Measurements from ENCODE around the gene POLR1A.

POLR1A gene

DNA sequence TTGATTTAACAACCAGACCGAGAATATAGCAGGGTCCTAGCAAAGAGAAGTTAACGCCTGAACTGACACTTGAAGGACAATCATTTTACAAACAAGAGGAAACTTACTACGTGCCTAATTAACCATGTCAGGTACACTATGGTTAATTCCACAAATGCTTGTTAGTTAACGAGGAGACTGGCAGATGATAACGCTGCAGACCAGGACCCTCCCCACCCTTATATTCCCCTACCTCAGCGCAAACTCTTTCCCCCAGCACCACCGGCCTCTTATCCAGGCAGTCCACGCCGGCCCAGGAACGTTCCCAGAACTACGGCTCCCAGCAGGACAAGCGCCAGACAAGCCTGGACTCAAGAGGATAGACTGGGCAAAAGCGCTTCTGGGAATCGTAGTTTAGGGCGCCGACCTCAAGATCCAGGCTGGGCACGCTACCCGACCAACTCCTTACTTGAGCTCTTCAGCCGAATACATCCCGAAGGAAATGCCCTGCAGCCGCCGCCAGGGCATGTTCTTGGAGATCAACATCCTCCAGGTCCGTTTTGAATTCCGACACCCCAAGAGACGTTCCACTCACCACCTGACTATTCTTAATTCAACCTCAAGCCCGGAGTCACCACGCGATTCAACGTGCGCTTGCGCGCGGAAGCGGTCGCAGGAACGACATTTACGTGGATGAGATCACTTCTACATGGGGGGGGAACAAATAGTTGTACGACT, at the start of gene POLR1A:
TSS of gene POLR1A (minus strand) at position 635 of the 717 bp plus-strand sequence. CDS start at position 525, 110 bp downstream.
- peak; percentile 87 to 92 for DNase-seq

DNA sequence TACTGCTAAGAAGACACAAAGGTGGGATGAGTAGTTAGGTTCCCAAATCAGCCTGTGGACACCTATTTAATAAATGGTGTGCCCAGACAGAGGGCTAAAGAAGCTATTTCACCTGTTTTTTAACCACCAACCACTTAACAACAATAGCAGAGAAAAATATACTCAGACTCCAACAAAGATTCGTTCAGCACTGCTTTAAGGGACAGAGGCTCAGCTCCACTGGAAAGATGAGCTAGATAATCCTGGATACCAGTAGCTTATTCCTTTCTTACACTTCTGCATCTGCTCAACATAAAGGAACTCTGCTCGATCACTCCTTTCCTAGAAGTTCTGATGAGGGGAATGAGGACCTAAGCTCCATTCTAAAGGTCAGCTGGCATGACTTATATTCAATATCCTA, 44.8 kb upstream of the POLR1A start:
- DNase-seq: no peak

DNA sequence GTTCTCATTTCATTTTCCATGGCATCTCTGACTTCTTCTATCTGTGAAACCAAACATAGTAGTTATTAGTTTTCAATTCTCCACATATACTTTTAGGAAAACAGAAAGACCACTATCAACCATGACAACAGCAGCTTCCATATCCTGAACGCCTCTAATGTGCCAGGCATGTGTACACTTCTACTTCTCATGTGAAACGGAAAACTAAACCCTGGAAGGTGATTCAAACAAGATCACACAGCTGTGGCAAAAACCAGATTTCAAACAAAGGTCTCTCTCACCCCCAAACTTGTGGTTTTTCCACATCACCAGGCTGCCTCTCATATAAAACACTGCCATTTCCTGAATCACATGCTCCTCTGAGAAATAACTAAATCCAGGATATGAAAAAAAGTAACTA, 42.1 kb upstream of the POLR1A start:
- no peak for DNase-seq

DNA sequence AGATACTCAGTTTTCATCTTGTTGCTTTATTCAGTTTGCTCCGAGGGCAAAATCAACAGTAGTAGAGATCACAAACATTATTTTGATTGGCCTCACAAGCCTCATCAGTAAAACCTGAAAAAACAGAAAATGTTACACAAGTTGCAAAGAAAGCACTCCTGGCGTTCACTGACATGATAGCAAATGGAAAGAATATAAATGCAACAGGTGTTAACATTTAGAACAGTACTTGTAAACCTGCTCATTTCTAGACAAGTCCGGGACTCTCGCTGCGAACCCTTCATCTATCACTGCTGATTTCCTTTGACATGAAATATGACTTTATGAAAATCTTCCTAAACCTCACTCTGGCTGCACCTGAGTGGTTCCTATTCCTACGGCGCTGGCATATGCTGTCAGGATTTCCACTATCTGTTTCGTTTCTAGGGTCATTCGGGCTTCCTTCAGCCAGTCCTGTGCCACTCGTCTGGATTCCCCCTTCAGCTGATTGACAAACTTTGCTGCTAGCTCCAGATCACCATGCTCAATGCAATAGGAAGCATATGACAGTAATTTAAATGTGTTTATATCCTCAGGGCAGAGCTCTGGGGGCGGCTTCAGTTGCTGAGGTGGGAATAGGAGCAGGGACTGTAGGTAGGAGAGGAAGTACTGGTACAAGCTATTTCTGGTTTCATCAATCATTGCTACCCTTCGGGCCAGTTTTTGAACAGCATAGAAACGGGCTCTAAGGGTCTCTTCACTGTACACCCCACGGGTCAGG, 38.4 kb upstream of the POLR1A start:
- no peak for DNase-seq

DNA sequence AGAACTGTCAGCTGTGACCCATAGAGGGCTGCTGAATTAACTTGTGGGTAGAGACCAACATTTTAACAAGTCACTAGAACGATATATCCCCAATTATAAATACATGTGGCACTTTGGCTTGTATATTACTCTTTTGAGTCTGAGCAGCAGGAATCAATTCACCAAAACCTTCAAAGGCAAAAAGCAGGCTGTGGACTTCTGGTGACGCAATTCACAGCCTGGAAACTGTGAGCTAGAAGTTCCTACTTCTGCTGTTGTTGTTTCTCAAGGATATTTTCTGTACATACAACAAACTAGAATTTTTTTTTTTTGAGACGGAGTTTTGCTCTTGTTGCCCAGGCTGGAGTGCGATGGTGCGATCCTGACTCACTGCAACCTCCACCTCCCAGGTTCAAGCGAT, 37.6 kb upstream of the POLR1A start:
- DNase-seq: no peak

DNA sequence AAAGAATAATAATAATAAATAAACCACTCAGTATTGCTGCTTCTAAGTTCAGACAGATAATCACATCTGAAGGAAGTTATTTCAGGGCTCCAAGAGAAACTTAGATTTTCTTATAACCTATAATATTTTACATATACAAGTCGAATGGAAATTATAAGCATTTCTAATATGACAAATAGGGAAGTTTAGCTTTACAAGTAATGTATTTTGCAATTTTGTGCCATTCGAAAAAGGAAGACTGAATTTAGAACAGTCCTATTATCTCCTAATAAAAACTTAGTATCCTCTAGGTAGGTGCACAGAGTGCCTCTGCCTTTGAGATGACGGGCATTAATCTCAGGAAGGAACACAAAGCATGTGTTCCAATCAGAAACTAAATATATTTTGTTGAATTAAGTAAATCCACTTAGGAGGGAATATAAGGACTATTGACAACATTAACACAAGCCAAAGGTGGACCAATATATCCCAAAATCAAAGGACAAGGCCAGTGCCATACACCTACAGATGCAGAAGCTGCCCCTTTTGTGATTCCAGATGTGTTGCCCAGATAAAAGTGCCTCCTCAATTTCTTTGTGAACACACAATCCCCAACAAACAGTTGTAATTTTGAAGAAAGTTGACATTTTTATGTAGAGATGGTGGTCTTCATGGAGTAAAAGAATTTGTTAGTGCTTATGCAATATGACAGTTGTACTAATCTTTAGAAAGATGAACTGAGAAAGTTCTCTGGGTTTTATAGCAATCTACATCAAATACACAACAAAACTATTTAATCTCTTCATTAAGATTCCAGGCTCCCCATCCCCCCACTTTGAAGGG, 37.0 kb upstream of the POLR1A start:
- DNase-seq: no peak

DNA sequence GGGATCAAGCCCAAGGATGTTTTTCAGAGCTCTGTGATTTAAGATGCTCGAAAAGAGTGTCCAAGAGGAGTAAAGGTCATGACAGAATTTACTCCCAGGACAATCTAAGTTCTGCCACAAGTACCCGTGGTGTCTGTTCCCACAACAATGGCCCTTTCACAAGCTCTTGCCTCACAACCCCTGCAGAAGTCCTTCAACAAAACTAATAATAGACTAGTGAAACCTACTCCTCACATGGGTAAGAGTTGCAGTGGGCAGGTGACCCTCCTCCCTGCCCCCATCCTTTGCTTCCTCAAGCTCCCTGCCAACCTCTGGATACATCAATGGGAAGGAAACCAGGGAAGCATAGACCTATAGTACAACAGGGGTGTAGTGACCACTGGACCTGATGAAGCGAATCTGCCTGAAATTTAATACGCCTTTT, 35.3 kb upstream of the POLR1A start:
- DNase-seq: no peak

DNA sequence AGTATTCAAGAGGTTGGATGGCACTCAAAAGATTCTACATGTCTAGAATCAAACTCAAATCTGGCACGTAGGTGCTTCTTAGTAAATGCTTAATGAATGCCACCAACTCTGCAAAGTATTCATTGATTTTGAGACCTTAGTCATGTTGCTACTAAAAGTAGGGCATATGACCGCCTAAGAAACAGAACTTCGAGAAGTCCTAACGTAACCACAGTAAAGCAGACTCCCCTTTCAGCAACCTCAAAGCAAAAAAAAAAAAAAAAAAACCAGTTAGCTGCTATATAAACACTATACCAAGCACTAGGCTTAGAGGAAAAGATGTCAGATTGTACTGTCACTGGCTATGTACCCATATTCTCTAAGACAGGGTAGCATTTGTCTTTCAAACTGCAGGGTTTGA, 34.3 kb upstream of the POLR1A start:
- no peak for DNase-seq

DNA sequence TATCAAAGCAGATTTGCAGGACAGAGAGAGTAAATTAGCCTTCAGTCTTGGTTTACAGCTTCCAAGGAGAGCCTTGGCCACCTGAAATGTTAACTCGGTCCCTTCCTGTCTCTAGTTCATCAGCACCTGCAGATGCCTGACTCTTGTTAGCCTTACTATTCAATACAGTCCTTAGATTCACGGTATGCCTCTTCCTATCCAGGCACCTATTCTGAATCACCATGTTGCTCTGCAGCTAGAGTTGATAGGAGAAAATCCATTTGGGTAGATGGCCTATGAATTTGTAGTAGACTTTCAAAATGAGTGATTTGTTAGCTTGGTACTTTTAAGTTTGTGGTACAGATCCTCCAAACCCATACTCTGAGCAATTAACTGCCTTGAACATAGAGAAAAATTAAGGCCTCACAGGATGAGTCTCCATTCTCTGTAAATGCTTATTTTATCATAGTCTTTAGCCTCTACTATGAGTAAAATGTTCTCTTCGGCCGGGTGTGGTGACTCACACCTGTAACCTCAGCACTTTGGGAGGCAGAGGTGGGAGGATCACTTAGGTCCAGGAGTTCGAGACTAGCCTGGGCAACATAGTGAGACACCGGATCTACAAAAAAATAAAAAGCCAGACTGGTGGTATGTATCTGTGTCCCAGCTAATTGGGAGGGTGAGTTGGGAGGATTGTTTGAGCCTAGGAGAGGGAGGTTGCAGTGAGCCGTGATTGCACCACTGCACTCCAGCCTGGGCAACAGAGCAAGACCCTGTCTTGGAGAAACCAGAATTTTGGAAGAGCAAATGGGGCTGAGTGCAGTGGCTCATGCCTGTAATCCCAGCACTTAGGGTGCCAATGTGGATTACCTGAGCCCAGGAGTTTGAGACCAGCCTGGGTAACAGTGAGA, 33.3 kb upstream of the POLR1A start:
- no peak for DNase-seq

DNA sequence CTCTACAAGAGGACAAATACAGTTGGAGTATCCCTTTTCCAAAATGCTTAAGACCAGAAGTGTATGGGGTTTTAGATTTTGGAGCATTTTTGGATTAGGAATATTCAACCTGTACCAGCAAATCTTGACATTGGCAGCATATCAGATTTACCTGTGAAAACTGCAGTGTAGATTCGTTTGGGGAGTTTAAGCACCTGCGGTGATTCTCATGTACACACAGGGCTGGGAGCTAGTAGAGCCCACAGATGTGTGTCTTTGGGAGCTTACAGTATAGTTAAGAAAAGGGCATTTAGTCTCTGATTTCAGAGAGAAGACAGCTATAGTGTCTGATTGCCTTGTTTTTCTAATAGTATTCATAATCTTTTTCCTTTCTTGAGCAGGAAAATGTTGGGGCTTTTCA, 30.5 kb upstream of the POLR1A start:
- no peak for DNase-seq

DNA sequence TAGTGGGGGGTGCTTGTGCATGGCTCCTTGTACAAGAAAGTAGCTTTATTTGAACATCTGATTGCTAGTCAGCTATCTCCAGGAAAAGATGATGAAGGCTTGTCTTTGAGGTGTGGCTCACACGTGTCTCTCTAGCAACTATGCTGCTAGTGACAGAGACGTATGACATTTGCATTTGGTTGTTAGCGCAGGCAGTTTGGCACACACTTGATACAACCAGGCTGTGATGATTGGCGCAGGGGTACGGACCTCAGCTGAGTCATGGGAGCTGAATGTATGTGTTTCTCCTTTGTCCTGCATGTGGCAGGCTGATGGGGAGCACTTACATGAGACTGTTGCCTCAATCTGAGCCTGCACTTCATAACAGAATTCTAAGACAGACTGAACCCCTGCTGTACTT, 30.0 kb upstream of the POLR1A start:
- no peak for DNase-seq

DNA sequence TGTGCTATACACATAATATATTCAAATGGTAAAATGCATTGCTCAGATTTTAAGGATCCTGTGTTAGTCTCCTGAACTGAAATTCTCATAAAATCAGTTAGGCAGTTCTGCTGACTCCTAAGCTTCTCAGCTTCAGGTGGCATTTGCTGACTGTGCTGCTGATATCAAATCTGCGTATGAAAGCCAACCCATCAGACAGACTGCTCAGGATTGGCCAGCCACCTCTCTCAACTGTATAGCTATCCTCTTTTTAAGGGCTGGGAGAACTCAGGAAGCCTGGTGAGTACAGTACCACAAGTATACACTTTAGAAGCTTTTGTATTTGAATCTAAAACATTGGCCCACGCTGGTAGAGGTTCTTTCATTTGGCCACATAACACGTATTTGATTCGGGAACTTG, 29.0 kb upstream of the POLR1A start:
- no peak for DNase-seq

DNA sequence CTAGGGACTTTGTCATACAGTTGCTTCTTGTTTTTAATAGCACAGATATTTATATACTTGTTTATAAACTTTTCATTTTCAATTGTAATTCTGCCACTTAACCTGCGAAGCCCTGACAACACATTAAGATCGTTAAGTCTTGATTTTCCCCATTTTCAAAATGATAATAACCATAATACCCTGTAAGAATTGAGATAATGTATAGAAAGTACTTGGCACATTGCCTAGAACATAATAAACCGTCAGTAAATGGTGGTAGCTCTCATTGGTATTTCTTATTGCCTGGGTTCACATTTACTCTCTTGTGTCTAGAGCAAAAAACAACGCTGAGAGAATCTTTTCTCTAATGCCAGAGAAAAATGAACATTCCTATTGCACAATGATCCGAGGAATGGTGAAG, 19.0 kb upstream of the POLR1A start:
- DNase-seq: no peak

DNA sequence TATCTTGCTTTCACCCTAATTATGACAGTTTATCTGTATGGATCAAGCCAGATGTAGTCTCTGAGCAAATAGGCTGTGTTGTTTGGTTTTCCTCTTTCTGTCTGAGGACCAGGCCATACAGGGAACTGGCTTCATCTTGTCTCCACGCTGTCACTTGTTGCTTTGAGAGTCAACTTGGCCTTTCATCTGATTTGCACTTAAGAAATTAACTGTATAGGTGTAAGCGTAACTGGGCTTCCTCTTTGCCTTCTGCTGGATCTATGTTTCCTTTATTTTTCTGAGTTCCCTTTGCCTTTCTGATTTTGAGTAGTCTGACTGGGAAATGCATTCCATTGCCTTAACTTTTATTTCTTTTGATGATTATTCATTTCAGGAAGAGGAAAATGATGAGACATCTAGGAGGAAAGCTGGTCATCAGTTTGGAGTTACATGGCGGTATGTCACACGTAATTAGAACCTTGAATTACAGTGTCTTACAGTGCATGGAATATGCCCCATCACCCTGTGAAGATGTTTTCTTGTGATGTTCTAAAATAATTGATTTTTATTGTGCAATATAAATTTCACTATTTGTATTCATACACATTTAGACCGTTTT, 17.7 kb upstream of the POLR1A start:
- DNase-seq: no peak

DNA sequence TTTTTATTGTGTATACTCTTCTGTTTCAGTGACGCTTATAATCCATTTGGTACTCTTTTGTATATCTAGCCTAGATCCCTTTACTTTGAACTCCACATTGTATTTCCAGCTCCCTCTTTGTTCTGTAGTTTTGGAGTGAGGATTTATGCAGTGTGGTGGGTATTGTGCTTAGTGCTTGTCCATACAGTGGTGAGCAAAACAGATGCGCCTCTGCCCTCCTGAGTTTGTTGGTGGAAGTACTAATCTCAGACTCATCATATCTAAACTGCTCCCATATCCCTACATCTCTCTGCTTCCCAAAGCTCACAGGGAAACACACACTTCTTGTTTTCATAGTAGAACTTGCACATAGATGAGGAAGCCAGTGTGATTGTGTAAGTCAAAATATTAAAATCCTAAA, 12.4 kb upstream of the POLR1A start:
- DNase-seq: no peak

DNA sequence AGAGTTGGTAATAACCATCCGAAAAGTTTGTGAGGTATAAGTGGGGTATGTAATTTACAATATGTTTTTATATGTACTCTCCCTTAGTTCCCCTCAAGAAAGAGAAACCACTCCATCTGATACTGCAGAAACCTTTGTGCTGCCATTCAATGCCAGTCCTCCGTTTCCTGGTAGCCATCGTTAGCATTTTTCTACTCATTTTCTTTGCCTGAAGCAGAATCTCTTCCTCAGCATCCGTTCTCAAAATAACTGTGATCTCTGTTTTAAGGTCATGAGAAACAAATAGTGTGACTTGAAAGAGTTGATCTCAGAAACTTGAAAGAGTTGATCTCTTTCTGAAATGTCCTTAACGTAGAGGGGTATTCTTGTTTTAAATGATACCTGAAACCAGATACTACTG, 1.3 kb upstream of the POLR1A start:
- no peak for DNase-seq

DNA sequence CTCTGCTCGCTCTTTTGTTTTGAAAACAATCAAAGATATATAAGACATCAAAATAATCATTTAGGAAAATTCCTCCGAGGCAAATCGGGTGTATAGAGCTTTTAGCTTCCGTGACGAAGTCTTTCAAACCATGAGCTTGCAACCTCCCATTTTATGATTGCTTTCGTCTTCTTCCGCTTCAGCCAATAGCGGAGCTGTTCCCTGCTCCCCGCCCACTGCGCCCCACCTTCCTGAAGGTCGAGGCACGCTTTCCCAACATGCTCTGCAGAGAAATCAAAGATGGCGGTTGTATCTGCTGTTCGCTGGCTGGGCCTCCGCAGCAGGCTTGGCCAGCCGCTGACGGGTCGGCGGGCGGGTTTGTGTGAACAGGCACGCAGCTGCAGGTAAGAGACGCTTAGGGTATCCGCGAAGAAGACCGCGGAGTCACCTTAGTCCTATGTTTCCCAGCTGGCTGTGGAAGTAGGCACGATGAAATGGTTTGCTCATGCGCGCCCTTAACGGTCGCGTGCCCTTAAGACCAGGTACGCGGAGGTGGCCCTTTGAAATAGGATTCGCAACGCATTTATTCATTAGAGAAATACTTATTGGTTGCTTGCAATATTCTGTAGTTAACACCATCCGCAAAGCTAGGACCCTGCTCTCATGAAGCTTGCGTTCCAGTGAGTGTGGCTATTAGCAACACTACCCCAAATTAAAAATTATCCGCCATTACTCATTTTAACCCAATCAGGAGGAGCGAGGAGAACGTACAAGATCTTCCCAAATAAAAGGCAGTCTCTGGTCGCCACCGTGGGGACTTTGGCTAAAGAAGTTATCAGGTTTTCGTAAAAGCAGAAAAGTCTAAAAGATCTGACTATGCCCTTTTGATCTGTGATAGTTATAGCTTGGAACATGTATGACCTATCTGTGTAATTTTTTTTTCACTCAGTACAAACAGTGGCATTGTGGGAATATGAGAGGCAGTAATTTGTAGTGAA, 571 bp upstream of the POLR1A start, which contains the start of gene PTCD3:
TSS of gene PTCD3 (plus strand) at position 267 of the 977 bp plus-strand sequence. CDS start at position 280, 13 bp downstream.
- DNase-seq: peak; percentile 86 to 91

DNA sequence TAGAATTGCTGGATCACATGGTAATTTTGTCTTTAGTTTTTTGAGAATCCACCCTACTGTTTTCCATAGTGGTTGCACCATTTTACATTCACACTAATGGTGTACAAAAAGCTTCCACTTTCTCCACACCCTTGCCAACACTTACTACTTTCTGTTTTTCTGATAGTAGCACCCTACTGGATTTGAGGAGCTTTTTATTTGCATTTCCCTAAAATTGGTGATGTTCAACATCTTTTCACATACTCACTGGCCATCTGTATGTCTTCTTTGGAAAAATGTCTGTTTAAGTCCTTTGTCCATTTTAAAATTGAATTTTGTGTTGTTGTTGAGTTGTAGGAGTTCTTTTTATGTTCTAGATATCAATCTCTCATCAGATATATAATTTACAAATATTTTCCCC, 3.5 kb downstream of the POLR1A start:
- DNase-seq: no peak

DNA sequence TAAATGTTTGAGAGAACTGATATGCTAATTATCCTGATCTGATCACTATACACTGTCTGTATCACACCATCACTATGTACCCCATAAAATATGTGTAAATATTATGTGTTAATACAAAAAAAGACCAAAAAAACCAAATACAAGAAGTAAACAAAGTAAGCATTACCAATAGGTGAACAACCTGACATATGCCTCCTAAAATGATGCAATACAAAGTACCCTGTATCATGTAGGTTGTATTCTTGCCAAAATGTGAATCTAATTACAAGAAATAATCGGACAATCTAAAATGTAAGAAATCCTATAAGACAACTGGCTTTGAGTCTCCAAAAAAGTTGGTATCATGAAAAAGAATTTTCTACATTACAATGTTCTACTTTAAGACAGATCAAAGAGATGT, 7.8 kb downstream of the POLR1A start:
- no peak for DNase-seq

DNA sequence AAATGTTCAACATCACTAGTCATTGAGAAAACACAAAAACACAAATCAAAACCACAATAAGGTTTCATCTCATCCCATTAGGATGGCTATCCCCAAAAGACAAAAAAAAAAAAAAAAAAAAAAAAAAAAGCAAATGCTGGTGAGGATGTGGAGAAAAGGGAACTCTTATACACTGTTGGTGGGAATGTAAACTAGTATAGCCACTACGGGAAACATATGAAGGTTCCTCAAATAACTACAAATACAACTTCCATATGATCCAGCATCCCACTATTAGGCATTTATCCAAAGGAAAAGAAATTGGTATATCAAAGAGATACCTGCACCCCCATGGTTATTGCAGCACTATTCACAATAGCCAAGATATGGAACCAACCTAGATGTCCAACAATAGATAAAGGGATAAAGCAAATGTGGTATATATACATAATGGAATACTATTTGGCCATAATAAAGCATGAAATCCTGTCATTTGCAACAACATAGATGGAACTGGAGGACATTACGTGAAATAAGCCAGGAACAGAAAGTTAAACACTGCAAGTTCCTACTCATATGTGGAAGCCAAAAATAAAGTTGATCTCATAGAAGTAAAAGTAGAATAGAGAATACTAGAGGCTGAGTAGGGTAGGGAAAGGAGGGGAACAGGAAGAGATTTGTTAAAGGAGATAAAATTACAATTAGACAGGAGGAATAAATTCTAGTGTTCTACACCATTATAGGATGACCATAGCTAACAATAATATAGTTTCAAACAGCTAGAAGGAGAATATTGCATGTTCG, 8.4 kb downstream of the POLR1A start:
- no peak for DNase-seq

Data from NCI-H524 (cell line).